SKM-1 treated with dmso at 0.1 percent for 144 hours (cell line): ENCODE results near the gene YPEL1.

ENCODE experiments used
- DNase-seq: peaks from one replicate; lab custom pipeline; 2025; ENCODE audit not compliant: unreplicated experiment; lab: John Stamatoyannopoulos, UW

The YPEL1 gene

GRCh38 chr22:21660904-21661303 is 74.7 kb downstream of the YPEL1 start:
- no peak for DNase-seq

GRCh38 chr22:21659864-21660525 is 75.6 kb downstream of the YPEL1 start:
- no peak for DNase-seq

GRCh38 chr22:21657360-21658032 is 78.1 kb downstream of the YPEL1 start:
- peak; percentile 67 for DNase-seq

GRCh38 chr22:21657020-21657359 is 78.6 kb downstream of the YPEL1 start:
- DNase-seq = no peak

- DNase-seq = no peak
These were observed 82.7 kb downstream of the YPEL1 start for GRCh38 chr22:21652547-21653545.

GRCh38 chr22:21652010-21652546 is 83.5 kb downstream of the YPEL1 start:
- peak; percentile 78 for DNase-seq

GRCh38 chr22:21651521-21652009 is 84.0 kb downstream of the YPEL1 start:
- no peak for DNase-seq

GRCh38 chr22:21650823-21651520 is 84.6 kb downstream of the YPEL1 start:
- no peak for DNase-seq

GRCh38 chr22:21650280-21650679 is 85.3 kb downstream of the YPEL1 start:
- DNase-seq = no peak
